ENCODE measurements around the gene ADAMTS16. TPM values are rescaled to one million over a fixed set of nuclear protein-coding genes. Genes with fewer than 3 reads are reported as not detected.

The ADAMTS16 gene
- polyA plus RNA-seq, 1 donor: 1.2 TPM

DNA sequence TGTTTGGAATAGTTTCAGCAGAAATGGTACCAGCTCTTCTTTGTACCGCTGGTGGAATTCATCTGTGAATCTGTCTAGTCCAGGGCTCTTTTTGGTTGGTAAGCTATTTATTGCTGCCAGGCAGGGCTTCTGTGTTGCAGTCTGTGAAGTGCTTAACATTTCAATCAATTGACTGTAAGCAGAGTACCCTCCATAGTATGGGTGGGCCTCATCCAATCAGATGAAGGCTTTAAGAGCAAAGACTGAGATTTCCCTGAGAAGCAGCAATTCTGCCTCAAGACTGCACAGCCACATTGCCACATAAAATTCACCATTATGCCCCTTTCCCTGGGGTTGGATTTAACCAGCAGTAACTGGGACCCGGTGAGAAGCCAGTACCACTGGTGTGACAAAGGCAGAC lies 183.4 kb downstream of the ADAMTS16 start:
- H3K36me3 ChIP-seq (ENCODE audit: control insufficient read depth, insufficient read depth, low read length): no peaks in the 10 kb centered on the region
- H3K27ac ChIP-seq (ENCODE audit: low read length): no peak overlapping the region
- H3K27me3 ChIP-seq (ENCODE audit: control insufficient read depth, insufficient read depth, low read length): no peaks in the 10 kb centered on the region
- no peak for DNase-seq
- no CpG with 5 or more reads among the region's 2 CpGs for WGBS (ENCODE audit: insufficient coverage, low lambda C conversion rate)
- H3K4me1 ChIP-seq (ENCODE audit: control insufficient read depth, insufficient read depth, low read length): no peaks in the 10 kb centered on the region
- no peaks in the 10 kb centered on the region for H3K9me3 ChIP-seq (ENCODE audit: control insufficient read depth, low read depth, low read length)
- no peak overlapping the region for H3K4me3 ChIP-seq (ENCODE audit: low read length)

DNA sequence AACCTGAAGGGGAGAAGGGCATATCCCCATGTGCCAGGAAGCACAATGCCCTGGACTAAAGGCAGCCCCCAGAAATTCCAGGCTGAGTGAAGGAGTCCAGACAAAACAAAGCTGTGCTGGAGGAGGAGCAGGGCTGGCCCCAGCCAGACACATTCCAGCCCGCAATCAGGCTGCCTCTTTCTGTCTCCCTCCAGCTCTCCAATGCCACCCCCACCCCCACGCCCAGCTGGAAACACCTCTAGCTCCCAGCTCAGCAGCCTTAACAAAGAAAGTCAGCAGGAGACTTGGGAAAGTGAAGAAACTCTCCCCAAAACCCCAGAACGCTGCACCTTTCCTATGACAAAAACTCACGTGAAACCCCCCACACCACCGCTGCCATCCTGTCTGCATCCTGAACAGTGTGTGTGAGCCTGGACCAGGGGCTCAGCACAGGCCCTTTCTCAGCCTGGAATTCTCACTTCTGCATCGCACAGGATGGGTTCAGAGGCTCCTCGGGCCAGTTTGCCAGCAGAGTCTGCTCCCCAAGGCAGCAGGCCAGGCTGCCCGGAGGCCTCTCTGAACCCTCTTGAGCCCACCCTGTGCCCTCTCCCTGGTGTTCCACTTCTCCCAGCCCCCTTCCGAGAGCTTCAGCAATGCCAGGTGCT lies 186.1 kb downstream of the ADAMTS16 start:
- no peaks in the 10 kb centered on the region for H3K27me3 ChIP-seq (ENCODE audit: control insufficient read depth, insufficient read depth, low read length)
- no peaks in the 10 kb centered on the region for H3K4me1 ChIP-seq (ENCODE audit: control insufficient read depth, insufficient read depth, low read length)
- H3K36me3 ChIP-seq (ENCODE audit: control insufficient read depth, insufficient read depth, low read length): no peaks in the 10 kb centered on the region
- H3K9me3 ChIP-seq (ENCODE audit: control insufficient read depth, low read depth, low read length): no peaks in the 10 kb centered on the region
- no peak overlapping the region for H3K4me3 ChIP-seq (ENCODE audit: low read length)
- no CpG with 5 or more reads among the region's 9 CpGs for WGBS (ENCODE audit: insufficient coverage, low lambda C conversion rate)
- no peak for DNase-seq
- H3K27ac ChIP-seq (ENCODE audit: low read length): no peak overlapping the region

- H3K4me1 ChIP-seq (ENCODE audit: control insufficient read depth, insufficient read depth, low read length): no peaks in the 10 kb centered on the region
These were observed 187.0 kb downstream of the ADAMTS16 start for GRCh38 chr5:5327126-5327525.

DNA sequence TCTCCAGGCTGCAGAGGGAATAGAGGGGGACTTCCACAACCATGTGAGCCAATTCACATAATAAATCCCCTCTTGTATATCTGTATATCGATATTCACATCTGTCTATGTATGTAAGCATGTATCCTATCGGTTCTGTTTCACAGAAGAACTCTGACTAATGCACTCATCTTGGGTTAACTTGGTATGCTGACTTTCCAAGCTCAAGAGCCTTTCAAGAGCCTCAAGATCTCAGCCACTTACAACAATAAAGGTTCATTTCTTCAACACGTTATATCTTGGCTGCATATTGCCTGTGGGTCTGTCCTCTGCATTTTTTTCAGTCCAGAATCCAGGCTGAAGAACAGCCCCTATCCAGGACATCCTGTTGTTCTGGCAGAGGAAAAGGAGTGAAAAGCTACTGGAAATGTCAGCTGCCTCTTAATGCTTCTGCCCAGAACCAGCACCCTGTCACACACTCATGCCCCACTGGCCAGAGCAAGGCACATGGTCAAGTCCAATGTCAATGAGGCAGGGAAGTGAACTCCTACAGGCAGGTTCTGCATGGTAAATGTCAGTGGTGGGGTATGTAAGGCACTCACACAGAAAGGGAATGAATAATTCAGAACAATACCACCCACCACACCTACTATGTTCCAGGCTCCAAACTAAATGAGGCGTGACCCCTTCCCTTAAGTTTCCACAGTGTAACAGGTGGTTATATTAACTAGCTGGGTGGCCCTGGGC lies 190.8 kb downstream of the ADAMTS16 start:
- H3K36me3 ChIP-seq (ENCODE audit: control insufficient read depth, insufficient read depth, low read length): no peaks in the 10 kb centered on the region
- DNase-seq: no peak

More at GRCh38 chr5:5327126-5327525, 187.0 kb downstream of the ADAMTS16 start:
- H3K36me3 ChIP-seq (ENCODE audit: control insufficient read depth, insufficient read depth, low read length): no peaks in the 10 kb centered on the region
- no peak for DNase-seq
- WGBS (ENCODE audit: insufficient coverage, low lambda C conversion rate): no CpG with 5 or more reads among the region's 8 CpGs
- no peaks in the 10 kb centered on the region for H3K9me3 ChIP-seq (ENCODE audit: control insufficient read depth, low read depth, low read length)
- no peak overlapping the region for H3K27ac ChIP-seq (ENCODE audit: low read length)
- no peak overlapping the region for H3K4me3 ChIP-seq (ENCODE audit: low read length)
- no peaks in the 10 kb centered on the region for H3K27me3 ChIP-seq (ENCODE audit: control insufficient read depth, insufficient read depth, low read length)

DNA sequence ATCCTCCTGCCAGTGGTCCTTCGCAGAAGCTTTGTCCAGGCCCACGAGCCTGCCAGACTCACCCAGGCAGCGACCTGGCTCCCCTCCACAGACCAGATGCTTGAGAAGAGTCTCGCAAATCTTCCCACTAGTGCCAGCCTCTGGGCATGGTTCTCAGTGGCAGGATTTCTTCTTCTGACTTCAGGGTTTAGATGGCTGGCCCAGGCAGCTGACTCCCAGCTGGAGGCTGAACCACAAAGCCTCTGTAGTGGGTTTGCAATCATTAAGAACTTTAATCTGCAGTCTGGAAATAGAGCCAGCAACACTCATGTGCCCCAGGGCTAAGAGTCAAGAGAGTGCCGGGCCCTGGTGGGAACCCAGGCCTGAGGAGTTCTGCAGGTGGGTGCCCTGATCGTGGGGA lies 191.7 kb downstream of the ADAMTS16 start:
- H3K4me1 ChIP-seq (ENCODE audit: control insufficient read depth, insufficient read depth, low read length): no peaks in the 10 kb centered on the region
- H3K9me3 ChIP-seq (ENCODE audit: control insufficient read depth, low read depth, low read length): no peaks in the 10 kb centered on the region
- H3K36me3 ChIP-seq (ENCODE audit: control insufficient read depth, insufficient read depth, low read length): no peaks in the 10 kb centered on the region
- DNase-seq: no peak
- no CpG with 5 or more reads among the region's 6 CpGs for WGBS (ENCODE audit: insufficient coverage, low lambda C conversion rate)
- no peak overlapping the region for H3K4me3 ChIP-seq (ENCODE audit: low read length)
- no peak overlapping the region for H3K27ac ChIP-seq (ENCODE audit: low read length)
- no peaks in the 10 kb centered on the region for H3K27me3 ChIP-seq (ENCODE audit: control insufficient read depth, insufficient read depth, low read length)

More for the DNA sequence above, 190.8 kb downstream of the ADAMTS16 start:
- H3K27me3 ChIP-seq (ENCODE audit: control insufficient read depth, insufficient read depth, low read length): no peaks in the 10 kb centered on the region
- H3K9me3 ChIP-seq (ENCODE audit: control insufficient read depth, low read depth, low read length): no peaks in the 10 kb centered on the region
- H3K27ac ChIP-seq (ENCODE audit: low read length): no peak overlapping the region
- no peak overlapping the region for H3K4me3 ChIP-seq (ENCODE audit: low read length)
- no peaks in the 10 kb centered on the region for H3K4me1 ChIP-seq (ENCODE audit: control insufficient read depth, insufficient read depth, low read length)
- 100% methylated on average over 1 of the region's 4 CpGs for WGBS (ENCODE audit: insufficient coverage, low lambda C conversion rate)

- WGBS (ENCODE audit: insufficient coverage, low lambda C conversion rate): 40% methylated on average over 1 of the region's 4 CpGs
These were observed 192.2 kb downstream of the ADAMTS16 start for GRCh38 chr5:5332287-5332686.

DNA sequence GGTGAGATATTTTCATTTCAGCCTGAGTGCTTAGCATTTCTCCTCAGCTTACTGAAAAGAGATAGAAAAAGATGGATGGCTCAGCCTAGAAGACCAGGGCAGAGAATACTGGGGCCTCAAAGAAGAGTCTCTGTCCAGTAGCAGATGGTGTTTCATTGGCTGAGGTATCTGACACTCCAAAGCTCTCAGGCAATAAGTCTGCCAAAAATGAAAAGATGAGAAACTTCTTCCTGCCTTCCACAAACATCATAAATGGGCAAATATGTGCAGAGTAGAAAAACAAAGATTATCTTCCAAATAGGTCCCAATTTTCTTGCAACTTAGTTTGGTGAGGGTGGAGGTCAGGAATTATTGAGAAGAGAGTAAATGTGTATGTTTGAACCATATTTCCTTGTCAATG lies 195.0 kb downstream of the ADAMTS16 start:
- H3K27ac ChIP-seq (ENCODE audit: low read length): no peak overlapping the region
- no peaks in the 10 kb centered on the region for H3K9me3 ChIP-seq (ENCODE audit: control insufficient read depth, low read depth, low read length)
- H3K27me3 ChIP-seq (ENCODE audit: control insufficient read depth, insufficient read depth, low read length): peaks cover 2% of the 10 kb centered on the region
- H3K4me3 ChIP-seq (ENCODE audit: low read length): no peak overlapping the region
- no peak for DNase-seq
- no peaks in the 10 kb centered on the region for H3K36me3 ChIP-seq (ENCODE audit: control insufficient read depth, insufficient read depth, low read length)
- H3K4me1 ChIP-seq (ENCODE audit: control insufficient read depth, insufficient read depth, low read length): no peaks in the 10 kb centered on the region

More at GRCh38 chr5:5332287-5332686, 192.2 kb downstream of the ADAMTS16 start:
- no peak for DNase-seq
- Histone ChIP-seq H3K36me3 (ENCODE audit: control insufficient read depth, insufficient read depth, low read length) (no peaks in the 10 kb centered on the region), H3K9me3 (ENCODE audit: control insufficient read depth, low read depth, low read length) (no peaks in the 10 kb centered on the region), H3K27me3 (ENCODE audit: control insufficient read depth, insufficient read depth, low read length) (no peaks in the 10 kb centered on the region), H3K4me3 (ENCODE audit: low read length) (no peak overlapping the region), H3K27ac (ENCODE audit: low read length) (no peak overlapping the region), H3K4me1 (ENCODE audit: control insufficient read depth, insufficient read depth, low read length) (no peaks in the 10 kb centered on the region)

GRCh38 chr5:5335700-5336264 lies 195.7 kb downstream of the ADAMTS16 start:
- Histone ChIP-seq H3K4me3 (ENCODE audit: low read length) (no peak overlapping the region), H3K9me3 (ENCODE audit: control insufficient read depth, low read depth, low read length) (no peaks in the 10 kb centered on the region), H3K4me1 (ENCODE audit: control insufficient read depth, insufficient read depth, low read length) (no peaks in the 10 kb centered on the region), H3K27me3 (ENCODE audit: control insufficient read depth, insufficient read depth, low read length) (peaks cover 2% of the 10 kb centered on the region), H3K36me3 (ENCODE audit: control insufficient read depth, insufficient read depth, low read length) (no peaks in the 10 kb centered on the region), H3K27ac (ENCODE audit: low read length) (no peak overlapping the region)
- WGBS (ENCODE audit: insufficient coverage, low lambda C conversion rate): 29% methylated on average over 1 of the region's 4 CpGs
- no peak for DNase-seq

GRCh38 chr5:5339257-5339656 lies 199.1 kb downstream of the ADAMTS16 start:
- Histone ChIP-seq H3K27me3 (ENCODE audit: control insufficient read depth, insufficient read depth, low read length) (peaks cover 2% of the 10 kb centered on the region), H3K4me1 (ENCODE audit: control insufficient read depth, insufficient read depth, low read length) (no peaks in the 10 kb centered on the region), H3K9me3 (ENCODE audit: control insufficient read depth, low read depth, low read length) (no peaks in the 10 kb centered on the region), H3K36me3 (ENCODE audit: control insufficient read depth, insufficient read depth, low read length) (no peaks in the 10 kb centered on the region), H3K27ac (ENCODE audit: low read length) (no peak overlapping the region), H3K4me3 (ENCODE audit: low read length) (no peak overlapping the region)
- WGBS (ENCODE audit: insufficient coverage, low lambda C conversion rate): 100% methylated on average over 4 of the region's 4 CpGs
- no peak for DNase-seq

GRCh38 chr5:5340206-5340729 lies 200.1 kb downstream of the ADAMTS16 start:
- peak in 1 of 2 donors; percentile 14 for DNase-seq
- WGBS (ENCODE audit: insufficient coverage, low lambda C conversion rate): 75% methylated on average over 2 of the region's 15 CpGs
- Histone ChIP-seq H3K36me3 (ENCODE audit: control insufficient read depth, insufficient read depth, low read length) (no peaks in the 10 kb centered on the region), H3K9me3 (ENCODE audit: control insufficient read depth, low read depth, low read length) (no peaks in the 10 kb centered on the region), H3K27me3 (ENCODE audit: control insufficient read depth, insufficient read depth, low read length) (peaks cover 2% of the 10 kb centered on the region), H3K4me1 (ENCODE audit: control insufficient read depth, insufficient read depth, low read length) (no peaks in the 10 kb centered on the region), H3K4me3 (ENCODE audit: low read length) (no peak overlapping the region), H3K27ac (ENCODE audit: low read length) (no peak overlapping the region)
